ENCODE measurements around the gene MTHFD1L.

MTHFD1L gene

GRCh38 chr6:150937132-150937906 is 71.8 kb downstream of the MTHFD1L start:
- no peak for DNase-seq

- no peak for DNase-seq
Observed at GRCh38 chr6:150939399-150939798, 73.9 kb downstream of the MTHFD1L start.

GRCh38 chr6:150940941-150941340 is 75.4 kb downstream of the MTHFD1L start:
- no peak for DNase-seq

- DNase-seq, result no peak
Observed at GRCh38 chr6:150949526-150949925, 84.0 kb downstream of the MTHFD1L start.

- DNase-seq, result no peak
Observed at GRCh38 chr6:150953851-150954250, 88.3 kb downstream of the MTHFD1L start.

- DNase-seq, result no peak
Observed at GRCh38 chr6:150959166-150959565, 93.7 kb downstream of the MTHFD1L start.

GRCh38 chr6:150962436-150962835 is 96.9 kb downstream of the MTHFD1L start:
- no peak for DNase-seq

- no peak for DNase-seq
Observed at GRCh38 chr6:150964765-150965164, 99.3 kb downstream of the MTHFD1L start.

GRCh38 chr6:150966786-150967185 is 101.3 kb downstream of the MTHFD1L start:
- peak; percentile 8 for DNase-seq

- no peak for DNase-seq
Observed at GRCh38 chr6:150967381-150967780, 101.9 kb downstream of the MTHFD1L start.

GRCh38 chr6:150967910-150968309 is 102.4 kb downstream of the MTHFD1L start:
- no peak for DNase-seq

- no peak for DNase-seq
Observed at GRCh38 chr6:150969901-150970300, 104.4 kb downstream of the MTHFD1L start.

GRCh38 chr6:150971219-150971618 is 105.7 kb downstream of the MTHFD1L start:
- DNase-seq, result no peak

GRCh38 chr6:150975136-150975535 is 109.6 kb downstream of the MTHFD1L start:
- DNase-seq, result no peak

- DNase-seq, result no peak
Observed at GRCh38 chr6:150977281-150977680, 111.8 kb downstream of the MTHFD1L start.

- DNase-seq, result no peak
Observed at GRCh38 chr6:150978624-150979023, 113.1 kb downstream of the MTHFD1L start.

- no peak for DNase-seq
Observed at GRCh38 chr6:150979826-150980350, 114.4 kb downstream of the MTHFD1L start.

- DNase-seq, result no peak
Observed at GRCh38 chr6:150981095-150981494, 115.6 kb downstream of the MTHFD1L start.

GRCh38 chr6:150981669-150982068 is 116.2 kb downstream of the MTHFD1L start:
- no peak for DNase-seq

GRCh38 chr6:150987371-150987828 is 121.9 kb downstream of the MTHFD1L start:
- no peak for DNase-seq

- no peak for DNase-seq
Observed at GRCh38 chr6:150987855-150988464, 122.5 kb downstream of the MTHFD1L start.

GRCh38 chr6:150991487-150991886 is 126.0 kb downstream of the MTHFD1L start:
- no peak for DNase-seq

GRCh38 chr6:150992262-150992661 is 126.8 kb downstream of the MTHFD1L start:
- DNase-seq, result no peak

- DNase-seq, result no peak
Observed at GRCh38 chr6:150992703-150993102, 127.2 kb downstream of the MTHFD1L start.
